Gastrocnemius medialis (tissue), 4 donors: ENCODE results near the gene SLC10A7.

ENCODE experiments used
- CTCF ChIP-seq, 5 experiments: fragments of 450-650 bp in 3 of 5; fragments of 200-600 bp in 2 of 5; sonication (generic) in 2 of 5; IDR thresholded peaks in 4 of 5; conservative IDR thresholded peaks in 1 of 5; 1 replicate in 4 of 5; 2 replicates in 1 of 5; pipeline ENCODE4 v1.5.1; 2016 to 2019; ENCODE audit warnings: antibody characterized with exemption in 5 of 5, mild to moderate bottlenecking in 3 of 5, moderate library complexity in 3 of 5
- POLR2A ChIP-seq, 2 donors: fragments of 450-650 bp; IDR thresholded peaks; one replicate each; pipeline ENCODE4 v1.6.1; 2017; ENCODE audit warnings: antibody characterized with exemption in 2 of 2, mild to moderate bottlenecking in 2 of 2, moderate library complexity in 2 of 2

- TF ChIP-seq CTCF (IDR thresholded peaks at IDR 0.05 in 4 of 5, conservative IDR thresholded peaks at IDR 0.05 in 1 of 5) (no peak), POLR2A (IDR thresholded peaks at IDR 0.05) (no peak)
Measured at GRCh38 chr4:146211440-146211839, 310.3 kb downstream of the SLC10A7 start.
